ENCODE data around the gene MOB3C.

MOB3C gene

DNA sequence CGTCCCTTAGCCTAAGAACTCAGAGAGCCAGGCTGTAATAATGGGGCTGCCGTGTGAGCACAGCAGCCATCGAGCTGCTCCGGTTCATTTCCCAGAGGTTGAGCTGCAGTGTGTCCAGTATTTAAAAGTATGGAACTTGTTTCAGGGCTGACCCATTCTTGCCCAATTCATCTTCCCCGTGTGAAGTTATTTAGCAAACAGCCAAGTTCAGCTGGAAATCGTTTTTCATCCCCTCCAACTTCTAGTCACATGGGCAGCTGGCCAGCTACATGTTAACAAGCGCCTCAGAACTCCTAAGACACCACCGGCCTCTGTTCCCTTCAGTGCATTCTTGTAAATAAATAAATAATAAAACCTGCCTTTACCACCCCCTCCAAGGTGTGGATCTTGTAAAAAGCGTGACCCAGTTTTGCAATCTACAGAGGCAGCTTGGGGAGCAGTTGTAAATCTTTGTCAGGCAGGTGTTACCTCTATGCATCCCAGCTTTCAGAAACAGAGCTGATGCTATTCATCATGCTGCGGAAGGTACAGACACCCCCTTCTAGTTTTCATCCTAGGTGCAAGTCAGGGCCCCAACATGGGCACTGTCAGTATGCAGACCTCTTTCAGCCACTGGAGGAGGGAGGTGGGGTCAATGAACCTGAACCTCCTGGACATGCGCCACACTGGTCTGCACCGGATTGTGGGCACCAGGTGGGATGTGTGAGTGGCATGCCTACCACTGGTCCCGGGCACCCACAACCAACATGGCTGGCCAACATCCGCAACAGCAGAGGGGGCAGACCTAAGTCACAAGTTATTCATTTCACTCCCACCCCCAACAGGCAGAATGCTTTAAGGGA is 46.5 kb downstream of the MOB3C start:
- no peak for DNase-seq

DNA sequence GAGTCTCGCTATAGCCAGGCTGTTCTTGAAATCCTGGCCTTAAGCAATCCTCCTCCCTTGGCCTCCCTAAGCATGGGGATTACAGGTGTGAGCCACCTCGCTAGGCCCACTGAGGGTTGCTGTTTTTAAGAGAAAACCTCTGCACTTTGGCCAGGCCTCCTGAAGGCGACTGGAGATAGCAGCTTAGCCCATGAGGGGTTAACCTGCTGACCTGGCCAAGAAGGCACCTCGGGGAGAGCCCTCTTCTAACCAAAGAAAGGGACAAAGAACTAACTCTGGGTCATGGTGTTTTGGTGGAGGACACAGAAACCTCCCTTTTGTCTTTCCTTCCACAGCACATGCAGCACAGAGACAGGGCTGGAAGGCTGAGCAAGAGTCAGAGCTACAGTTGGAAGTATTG is 47.5 kb downstream of the MOB3C start:
- DNase-seq, result no peak

DNA sequence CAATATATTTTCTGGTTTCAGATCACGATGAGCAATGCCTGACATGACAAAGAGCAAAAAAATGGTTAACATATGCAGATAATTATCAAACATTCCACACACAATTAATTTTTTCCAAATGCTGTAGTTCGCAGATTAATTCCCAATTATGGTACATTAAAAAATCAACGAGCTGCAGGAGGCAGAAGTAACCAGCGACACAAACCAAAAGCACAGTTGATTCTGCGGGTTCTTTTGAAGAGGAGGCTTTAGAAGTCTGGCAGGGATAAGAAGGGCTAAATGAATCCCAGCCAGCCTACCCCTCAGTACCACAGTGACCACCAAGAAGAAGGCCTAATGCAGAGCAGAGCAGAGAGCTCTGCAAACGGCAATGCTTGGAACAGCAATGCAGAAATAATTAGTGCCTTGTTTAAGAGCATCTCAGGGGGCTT is 48.1 kb downstream of the MOB3C start:
- no peak for DNase-seq

DNA sequence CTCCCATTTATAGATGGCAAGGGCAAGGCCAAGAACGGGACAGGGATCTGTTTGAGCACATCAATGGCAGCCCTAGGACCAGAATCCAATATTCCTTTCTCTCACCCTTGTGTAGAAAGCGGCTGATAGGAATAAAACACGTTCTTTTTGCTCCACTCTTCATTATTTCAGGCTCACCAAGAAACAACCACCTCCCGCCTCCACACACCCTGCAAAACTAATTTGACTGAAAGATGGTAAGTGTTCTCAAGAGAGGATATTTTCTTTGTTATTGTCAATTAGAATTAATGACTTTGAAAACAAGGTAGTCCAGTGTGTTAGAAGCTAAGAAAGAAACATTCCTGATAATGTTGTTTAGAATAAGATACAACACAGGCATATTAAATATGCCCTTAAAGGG is 53.3 kb downstream of the MOB3C start:
- DNase-seq, result no peak

DNA sequence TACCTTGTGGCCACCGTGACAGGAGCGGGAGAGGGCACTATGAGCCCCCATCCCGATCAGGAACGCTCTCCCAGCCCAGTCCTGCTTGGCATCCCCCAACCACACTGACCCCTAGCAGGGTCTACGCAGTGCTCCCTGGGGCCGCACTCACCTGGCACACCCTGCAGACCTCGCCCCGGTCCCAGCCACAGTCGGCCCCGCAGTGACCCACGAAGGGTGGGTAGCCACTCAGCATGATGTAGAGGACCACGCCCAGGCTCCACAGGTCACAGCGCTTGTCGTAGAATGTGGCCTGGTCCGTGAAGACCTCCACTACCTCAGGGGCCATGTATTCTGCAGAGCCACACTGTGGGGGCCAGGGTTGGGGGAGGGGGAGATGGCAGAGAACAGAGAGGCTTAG is 54.1 kb downstream of the MOB3C start:
- DNase-seq, result no peak

DNA sequence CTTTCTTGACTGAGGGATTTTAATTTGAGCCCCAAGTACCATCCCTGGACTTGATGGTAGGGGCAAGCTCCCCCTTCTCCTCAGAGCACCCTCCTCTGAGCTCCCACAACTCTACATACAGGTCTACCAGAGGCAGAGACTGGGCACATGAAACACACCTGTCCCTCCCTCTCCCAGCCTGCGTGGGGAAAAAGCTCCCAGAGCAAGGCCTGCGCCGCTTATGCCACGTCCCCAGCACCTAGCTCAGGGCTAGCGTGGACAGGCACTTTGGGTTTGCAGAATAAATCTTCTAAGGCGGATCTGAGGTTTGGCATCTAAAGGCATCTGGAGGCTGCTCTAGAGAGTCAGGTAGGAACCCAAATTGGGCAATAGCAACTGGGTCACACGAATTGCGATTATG is 57.6 kb downstream of the MOB3C start:
- DNase-seq, result no peak

DNA sequence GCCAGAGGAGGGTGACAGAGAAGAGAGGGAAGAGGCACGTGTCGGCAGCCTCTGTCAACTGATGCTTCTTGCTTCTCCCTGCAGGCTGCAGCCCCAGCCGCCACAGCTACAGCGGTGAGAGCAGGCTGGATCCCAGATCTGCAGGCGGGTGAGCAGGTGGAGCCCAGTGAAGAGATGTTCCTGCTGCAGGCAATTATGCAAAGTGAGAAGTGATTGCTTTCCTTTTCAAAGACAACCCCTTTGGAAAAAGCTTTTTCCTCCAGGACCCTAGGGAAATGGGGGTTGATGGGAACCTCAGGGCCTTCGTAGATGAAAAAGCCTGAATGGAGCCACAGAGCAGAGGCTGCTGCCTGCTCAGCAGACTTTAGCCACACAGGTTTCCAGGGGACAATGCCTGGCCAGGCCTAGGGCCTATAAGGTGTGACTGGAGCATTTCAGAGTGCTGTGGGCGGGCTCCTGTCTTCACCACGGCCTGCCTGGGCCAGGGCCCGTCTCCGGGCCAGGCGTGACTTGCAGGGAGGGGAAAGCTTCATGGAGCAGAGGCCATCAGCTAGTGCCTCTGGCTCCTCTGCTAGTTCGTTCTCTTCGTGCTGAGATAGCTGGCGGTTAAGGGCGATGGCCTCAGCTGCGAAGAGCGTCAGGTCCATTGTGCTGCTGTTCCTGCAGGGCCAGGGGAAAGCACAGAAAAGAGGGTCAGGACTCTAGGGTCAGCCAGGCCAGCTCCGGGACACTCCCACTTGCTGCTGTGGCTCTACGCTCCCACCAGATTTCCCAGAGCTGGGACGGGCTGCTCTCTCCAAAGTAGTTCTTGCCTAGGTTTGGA is 58.3 kb downstream of the MOB3C start:
- DNase-seq, result no peak
